Activated CD4-positive, alpha-beta T cell treated with anti-CD3 and anti-CD28 coated beads for 36 hours (primary cell): Measurements from ENCODE around the gene LRRC72. TPM values are rescaled to one million over a fixed set of nuclear protein-coding genes. Genes with fewer than 3 reads are reported as not detected.
A peak's percentile ranks its signal among the peaks of the same experiment; 100 is the strongest.
"Not testable (repeated sequence)": the region's sequence is repeated elsewhere in the genome, so short reads cannot be mapped to it uniquely, and the experiment has no call there.

Experiments
- ATAC-seq: fragments of 200-7000 bp; cut with Tn5 transposase; one replicate; pipeline ENCODE4 v1.10.0; 2021; ENCODE audit warnings: mild to moderate bottlenecking, moderate library complexity
- CTCF ChIA-PET: fragments of 350-600 bp; sonication (Branson Sonifier 250); formaldehyde crosslinking; loops from one replicate; lab custom pipeline; 2021; ENCODE audit warnings: antibody characterized with exemption; lab: Charles Lee
- POLR2A ChIA-PET: fragments of 350-600 bp; sonication (Branson Sonifier 250); formaldehyde crosslinking; loops from one replicate; lab custom pipeline; 2021; ENCODE audit warnings: antibody characterized with exemption, inconsistent platforms; lab: Charles Lee
- DNase-seq: peaks from one replicate; pipeline ENCODE4 v3.0.0-alpha.2; 2020
- H3K27ac Mint-ChIP-seq: one replicate; pipeline ENCODE4 v1.8.0; 2021; ENCODE audit warnings: mixed read lengths
- H3K27me3 Mint-ChIP-seq: one replicate; pipeline ENCODE4 v1.8.0; 2021; ENCODE audit warnings: mixed read lengths
- H3K36me3 Mint-ChIP-seq: one replicate; pipeline ENCODE4 v1.8.0; 2021; ENCODE audit warnings: low read depth, mixed read lengths
- H3K4me1 Mint-ChIP-seq: one replicate; pipeline ENCODE4 v1.8.0; 2021; ENCODE audit warnings: mixed read lengths
- H3K4me3 Mint-ChIP-seq: one replicate; pipeline ENCODE4 v1.8.0; 2021; ENCODE audit warnings: mild to moderate bottlenecking, moderate library complexity, mixed read lengths
- H3K9me3 Mint-ChIP-seq: one replicate; pipeline ENCODE4 v1.8.0; 2021; ENCODE audit warnings: low read depth, mixed read lengths
- intact Hi-C, 2 experiments: fragments of 100-400 bp; cut with DNase I in 1 of 2; cut with micrococcal nuclease in 1 of 2; formaldehyde crosslinking; loops; one replicate each; pipeline versions ENCODE4 v1.14.2 to v1.15.1; 2022 to 2024; cut with DNase I, micrococcal nuclease
- total RNA-seq, 2 experiments: library from RNA; stranded (reverse); gene quantifications; one replicate each; pipeline ENCODE4 v1.2.3, GENCODE V29; 2021

LRRC72 gene
- total RNA-seq, 2 experiments from 2014 or later: not detected

DNA sequence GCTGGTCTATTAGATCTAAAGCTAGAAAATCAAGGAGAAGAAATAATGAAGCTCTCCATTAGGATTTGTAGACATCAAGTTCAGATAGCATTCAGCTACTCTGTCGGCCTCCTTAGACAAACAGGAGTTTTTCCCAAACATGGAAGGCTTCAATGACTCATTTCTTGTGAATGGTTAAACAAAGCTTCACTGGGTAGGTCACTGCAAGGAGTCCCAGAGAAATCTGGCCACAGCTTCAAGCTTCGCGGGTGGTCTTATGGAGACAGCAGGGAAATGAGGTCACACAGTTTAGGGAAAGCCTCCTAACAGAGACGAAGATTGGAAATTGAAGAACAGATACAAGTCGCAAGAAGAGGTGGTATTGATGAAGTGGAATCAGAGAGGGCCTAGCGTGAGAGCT lies 22.6 kb upstream of the LRRC72 start:
- ChIA-PET POLR2A (no interaction called here), CTCF (interaction anchor here (0.5 to 1.3 kb wide), 3 partner anchors 10 to 66 kb away, joined by 3 to 4 read pairs (median 4); no protein-coding TSS in a partner anchor)
- ATAC-seq (no peak), DNase-seq (no peak)
- peaks cover 5% of the 10 kb centered on the region for H3K27me3 Mint-ChIP-seq
- no peak overlapping the region for H3K27ac Mint-ChIP-seq
- no peaks in the 10 kb centered on the region for H3K9me3 Mint-ChIP-seq
- no peaks in the 10 kb centered on the region for H3K36me3 Mint-ChIP-seq
- no peaks in the 10 kb centered on the region for H3K4me1 Mint-ChIP-seq
- intact Hi-C loops: no loop called here
- H3K4me3 Mint-ChIP-seq: no peak overlapping the region

- H3K27me3 Mint-ChIP-seq, H3K36me3 Mint-ChIP-seq, ATAC-seq, intact Hi-C loops, H3K9me3 Mint-ChIP-seq, H3K4me3 Mint-ChIP-seq, POLR2A ChIA-PET, DNase-seq, H3K4me1 Mint-ChIP-seq, H3K27ac Mint-ChIP-seq: not testable (repeated sequence)
- CTCF ChIA-PET: interaction anchor here (2.0 kb wide), 1 partner anchor 58 kb away, joined by 6 read pairs; no protein-coding TSS in a partner anchor
Measured at GRCh38 chr7:16506422-16506821, 20.2 kb upstream of the LRRC72 start.

- Mint-ChIP-seq H3K27ac (no peak overlapping the region), H3K27me3 (no peaks in the 10 kb centered on the region), H3K4me1 (no peaks in the 10 kb centered on the region), H3K9me3 (no peaks in the 10 kb centered on the region), H3K36me3 (no peaks in the 10 kb centered on the region), H3K4me3 (no peak overlapping the region)
- ATAC-seq (no peak), DNase-seq (no peak)
- CTCF ChIA-PET: no interaction called here
- intact Hi-C loops: no loop called here
- POLR2A ChIA-PET: interaction anchor here (0.7 kb wide), 1 partner anchor 155 kb away, joined by 5 read pairs; no protein-coding TSS in a partner anchor
Measured at GRCh38 chr7:16509829-16510228, 16.8 kb upstream of the LRRC72 start.

DNA sequence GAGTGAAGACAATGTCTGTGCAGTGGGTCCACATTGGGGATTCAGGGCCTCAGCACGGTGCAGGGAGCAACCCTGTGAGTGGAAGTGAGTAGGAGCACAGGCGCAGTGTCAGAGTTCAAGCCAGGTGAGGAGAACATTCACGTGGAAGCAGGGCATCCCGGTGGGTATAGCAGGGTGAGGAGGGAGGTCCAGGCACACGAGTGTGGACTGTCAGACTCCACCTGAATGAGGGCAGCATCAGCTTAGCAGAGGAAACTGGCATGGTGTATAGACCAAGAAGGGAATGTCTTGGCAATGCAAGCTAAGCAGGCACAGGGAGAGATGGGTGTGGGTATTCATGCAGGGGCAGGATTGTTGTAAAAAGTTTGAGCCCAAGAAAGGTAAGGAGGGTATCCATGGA lies 15.3 kb upstream of the LRRC72 start:
- intact Hi-C loops: no loop called here
- CTCF ChIA-PET: no interaction called here

GRCh38 chr7:16512097-16512496 lies 14.5 kb upstream of the LRRC72 start:
- ATAC-seq (no peak), DNase-seq (no peak)
- Mint-ChIP-seq H3K27ac (no peak overlapping the region), H3K4me1 (no peaks in the 10 kb centered on the region), H3K36me3 (no peaks in the 10 kb centered on the region), H3K9me3 (no peaks in the 10 kb centered on the region), H3K27me3 (peaks cover 2% of the 10 kb centered on the region), H3K4me3 (no peak overlapping the region)
- CTCF ChIA-PET: no interaction called here
- POLR2A ChIA-PET: no interaction called here
- intact Hi-C loops: no loop called here

More for the DNA sequence above, 15.3 kb upstream of the LRRC72 start:
- ATAC-seq: no peak
- Mint-ChIP-seq H3K4me3 (no peak overlapping the region), H3K36me3 (no peaks in the 10 kb centered on the region), H3K9me3 (no peaks in the 10 kb centered on the region), H3K4me1 (no peaks in the 10 kb centered on the region), H3K27me3 (no peaks in the 10 kb centered on the region), H3K27ac (no peak overlapping the region)
- no peak for DNase-seq
- POLR2A ChIA-PET: no interaction called here

DNA sequence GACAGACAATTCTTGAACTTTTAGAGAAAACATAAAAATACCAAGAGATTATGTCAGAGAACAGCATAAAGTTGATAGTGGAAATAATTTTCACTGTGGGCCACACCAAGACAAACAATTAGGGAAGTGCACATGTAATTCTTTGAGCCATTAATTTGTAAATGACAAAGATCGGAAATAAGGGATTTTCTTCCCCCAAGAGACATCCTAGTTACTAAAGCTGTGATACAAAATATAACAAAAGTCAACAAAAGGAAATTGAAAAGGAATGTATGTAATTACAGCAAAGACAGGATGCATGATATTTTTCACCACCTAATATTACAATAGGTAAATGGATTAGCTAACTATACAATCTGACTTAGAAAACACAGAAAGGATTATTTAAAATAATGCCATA lies 12.4 kb upstream of the LRRC72 start:
- no peaks in the 10 kb centered on the region for H3K9me3 Mint-ChIP-seq
- no peaks in the 10 kb centered on the region for H3K4me1 Mint-ChIP-seq
- CTCF ChIA-PET: interaction anchor here (1.2 kb wide), 1 partner anchor 12 kb away, joined by 3 read pairs; no protein-coding TSS in a partner anchor
- intact Hi-C loops: no loop called here
- peaks cover 2% of the 10 kb centered on the region for H3K27me3 Mint-ChIP-seq
- ATAC-seq (no peak), DNase-seq (no peak)
- H3K36me3 Mint-ChIP-seq: no peaks in the 10 kb centered on the region
- H3K4me3 Mint-ChIP-seq: no peak overlapping the region
- H3K27ac Mint-ChIP-seq: no peak overlapping the region
- POLR2A ChIA-PET: no interaction called here

- Mint-ChIP-seq H3K4me1 (no peaks in the 10 kb centered on the region), H3K4me3 (no peak overlapping the region), H3K27ac (no peak overlapping the region), H3K9me3 (no peaks in the 10 kb centered on the region), H3K27me3 (peaks cover 2% of the 10 kb centered on the region), H3K36me3 (no peaks in the 10 kb centered on the region)
- DNase-seq: no peak
- CTCF ChIA-PET: interaction anchor here (1.2 kb wide), 1 partner anchor 11 kb away, joined by 3 read pairs; no protein-coding TSS in a partner anchor
- POLR2A ChIA-PET: no interaction called here
- ATAC-seq: no peak
- intact Hi-C loops: no loop called here
Measured at GRCh38 chr7:16514729-16515128, 11.9 kb upstream of the LRRC72 start.

GRCh38 chr7:16515785-16516685 lies 10.6 kb upstream of the LRRC72 start:
- no peak for ATAC-seq
- POLR2A ChIA-PET: no interaction called here
- no peaks in the 10 kb centered on the region for H3K4me1 Mint-ChIP-seq
- DNase-seq: no peak
- no peaks in the 10 kb centered on the region for H3K36me3 Mint-ChIP-seq
- peaks cover 5% of the 10 kb centered on the region for H3K27me3 Mint-ChIP-seq
- intact Hi-C loops: no loop called here
- no peaks in the 10 kb centered on the region for H3K9me3 Mint-ChIP-seq
- H3K4me3 Mint-ChIP-seq: no peak overlapping the region
- H3K27ac Mint-ChIP-seq: no peak overlapping the region
- CTCF ChIA-PET: no interaction called here

DNA sequence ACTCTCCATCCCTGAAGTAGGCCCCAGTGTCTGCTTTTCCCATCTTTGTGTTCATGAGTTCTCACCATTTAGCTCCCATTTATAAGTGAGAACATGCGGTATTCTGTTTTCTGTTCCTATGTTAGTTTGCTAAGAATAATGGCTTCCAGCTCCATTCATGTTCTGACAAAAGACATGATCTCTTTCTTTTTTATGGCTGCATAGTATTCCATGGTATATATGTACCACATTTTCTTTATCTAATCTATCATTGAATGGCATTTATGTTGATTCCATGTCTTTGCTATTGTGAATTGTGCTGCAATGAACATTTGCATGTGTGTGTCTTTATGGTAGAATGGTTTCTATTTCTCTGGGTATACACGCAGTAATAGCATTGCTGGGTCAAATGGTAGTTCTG lies 6.6 kb upstream of the LRRC72 start:
- CTCF ChIA-PET: interaction anchor here (1.0 kb wide), 1 partner anchor 80 kb away, joined by 3 read pairs; no protein-coding TSS in a partner anchor
- ATAC-seq, H3K9me3 Mint-ChIP-seq, H3K36me3 Mint-ChIP-seq, DNase-seq, H3K4me3 Mint-ChIP-seq, H3K27me3 Mint-ChIP-seq, intact Hi-C loops, H3K27ac Mint-ChIP-seq, H3K4me1 Mint-ChIP-seq, POLR2A ChIA-PET: not testable (repeated sequence)

GRCh38 chr7:16524332-16524731 lies 2.3 kb upstream of the LRRC72 start:
- Mint-ChIP-seq H3K9me3 (no peaks in the 10 kb centered on the region), H3K36me3 (no peaks in the 10 kb centered on the region), H3K27me3 (peaks cover 7% of the 10 kb centered on the region), H3K4me1 (peaks cover 4% of the 10 kb centered on the region), H3K4me3 (no peak overlapping the region), H3K27ac (no peak overlapping the region)
- intact Hi-C loops: no loop called here
- DNase-seq: no peak
- ATAC-seq: no peak
- POLR2A ChIA-PET: no interaction called here
- CTCF ChIA-PET: interaction anchor here (0.6 to 0.7 kb wide), 3 partner anchors 30 to 1336 kb away, joined by 3 read pairs; no protein-coding TSS in a partner anchor

DNA sequence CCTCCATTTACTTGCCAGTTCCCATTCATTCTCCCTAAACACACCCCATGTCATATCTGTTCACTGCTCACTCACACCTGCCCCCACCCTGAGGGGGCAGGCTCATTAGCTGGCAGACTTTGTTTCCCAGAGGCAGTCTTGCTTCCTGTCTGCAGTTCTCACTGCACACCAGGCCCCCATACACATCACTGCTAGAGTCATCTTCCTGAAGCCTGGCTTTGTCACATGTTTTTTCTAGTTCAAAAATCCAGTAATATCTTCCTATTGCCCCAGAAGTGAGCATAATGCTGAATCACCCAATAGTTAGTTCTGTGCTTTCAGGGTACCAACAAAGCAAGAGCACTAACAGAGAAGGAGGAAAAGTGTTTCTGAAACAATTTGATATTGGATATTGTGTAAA lies 1.9 kb downstream of the LRRC72 start:
- ChIA-PET CTCF (no interaction called here), POLR2A (no interaction called here)
- H3K4me3 Mint-ChIP-seq: no peak overlapping the region
- ATAC-seq (peak; percentile 74), DNase-seq (no peak)
- H3K27ac Mint-ChIP-seq: peak overlapping the region; percentile 3
- no peaks in the 10 kb centered on the region for H3K36me3 Mint-ChIP-seq
- intact Hi-C loops: no loop called here
- no peaks in the 10 kb centered on the region for H3K9me3 Mint-ChIP-seq
- peaks cover 4% of the 10 kb centered on the region for H3K4me1 Mint-ChIP-seq
- H3K27me3 Mint-ChIP-seq: no peaks in the 10 kb centered on the region

GRCh38 chr7:16529697-16530096 lies 3.1 kb downstream of the LRRC72 start:
- H3K4me3 Mint-ChIP-seq: no peak overlapping the region
- ATAC-seq: no peak
- ChIA-PET POLR2A (no interaction called here), CTCF (no interaction called here)
- no peak overlapping the region for H3K27ac Mint-ChIP-seq
- H3K36me3 Mint-ChIP-seq: no peaks in the 10 kb centered on the region
- H3K27me3 Mint-ChIP-seq: no peaks in the 10 kb centered on the region
- no peak for DNase-seq
- peaks cover 4% of the 10 kb centered on the region for H3K4me1 Mint-ChIP-seq
- intact Hi-C loops: no loop called here
- H3K9me3 Mint-ChIP-seq: no peaks in the 10 kb centered on the region
